HG02981 (cell line): Measurements from ENCODE around the gene PLA2G12B.
"Not testable (repeated sequence)": the region's sequence is repeated elsewhere in the genome, so short reads cannot be mapped to it uniquely, and the experiment has no call there.

Experiments
- ATAC-seq: cut with Tn5 transposase; IDR thresholded peaks from one replicate; pipeline ENCODE4 v1.9.1; 2021; ENCODE audit warnings: mild to moderate bottlenecking, moderate library complexity; ENCODE audit not compliant: unreplicated experiment

PLA2G12B gene

GRCh38 chr10:72954596-72955554 lies at the start of gene PLA2G12B:
Gene PLA2G12B, minus strand, starts transcription at chr10:72954806. Its CDS starts 121 bp downstream, at chr10:72954685.
- ATAC-seq, result no peak

- ATAC-seq, result no peak
These were observed 49.2 kb upstream of the PLA2G12B start for GRCh38 chr10:73003822-73004221.

- no peak for ATAC-seq
These were observed 46.4 kb upstream of the PLA2G12B start for GRCh38 chr10:73000973-73001372.

- ATAC-seq, result no peak
These were observed 42.5 kb upstream of the PLA2G12B start for GRCh38 chr10:72997099-72997498.

- not testable (repeated sequence) for ATAC-seq
These were observed 40.9 kb upstream of the PLA2G12B start for GRCh38 chr10:72995459-72995858.

GRCh38 chr10:72989771-72990170 lies 35.2 kb upstream of the PLA2G12B start:
- not testable (repeated sequence) for ATAC-seq

- not testable (repeated sequence) for ATAC-seq
These were observed 30.0 kb upstream of the PLA2G12B start for GRCh38 chr10:72984618-72985017.

- ATAC-seq, result no peak
These were observed 27.4 kb upstream of the PLA2G12B start for GRCh38 chr10:72981882-72982529.

- no peak for ATAC-seq
These were observed 26.6 kb upstream of the PLA2G12B start for GRCh38 chr10:72981028-72981881.

GRCh38 chr10:72980348-72980747 lies 25.7 kb upstream of the PLA2G12B start:
- ATAC-seq, result no peak

- no peak for ATAC-seq
These were observed 25.1 kb upstream of the PLA2G12B start for GRCh38 chr10:72979709-72980108.

GRCh38 chr10:72976886-72977285 lies 22.3 kb upstream of the PLA2G12B start:
- ATAC-seq, result no peak

GRCh38 chr10:72956001-72956400 lies 1.4 kb upstream of the PLA2G12B start:
- ATAC-seq, result no peak

GRCh38 chr10:72954230-72954595 lies 393 bp downstream of the PLA2G12B start:
- no peak for ATAC-seq

GRCh38 chr10:72953687-72954086 lies 919 bp downstream of the PLA2G12B start:
- no peak for ATAC-seq

GRCh38 chr10:72952642-72953158 lies 1.9 kb downstream of the PLA2G12B start:
- no peak for ATAC-seq

GRCh38 chr10:72952189-72952588 lies 2.4 kb downstream of the PLA2G12B start:
- ATAC-seq, result no peak

GRCh38 chr10:72951760-72952159 lies 2.8 kb downstream of the PLA2G12B start:
- ATAC-seq, result no peak

- ATAC-seq, result no peak
These were observed 5.8 kb downstream of the PLA2G12B start for GRCh38 chr10:72948762-72949161.

GRCh38 chr10:72946963-72947362 lies 7.6 kb downstream of the PLA2G12B start:
- ATAC-seq, result no peak
